Activated CD4-positive, alpha-beta T cell treated with anti-CD3 and anti-CD28 coated beads, Interleukin-2, Interleukin-6, amounts not matched to agents 100 ng/mL and 50 ng/mL, durations not matched to agents 16 hours and 8 hours (primary cell): ENCODE measurements around the gene GRIN2A.

Source experiments
- DNase-seq: peaks from one replicate; pipeline ENCODE4 v3.0.0-alpha.2; 2020

GRIN2A gene

DNA sequence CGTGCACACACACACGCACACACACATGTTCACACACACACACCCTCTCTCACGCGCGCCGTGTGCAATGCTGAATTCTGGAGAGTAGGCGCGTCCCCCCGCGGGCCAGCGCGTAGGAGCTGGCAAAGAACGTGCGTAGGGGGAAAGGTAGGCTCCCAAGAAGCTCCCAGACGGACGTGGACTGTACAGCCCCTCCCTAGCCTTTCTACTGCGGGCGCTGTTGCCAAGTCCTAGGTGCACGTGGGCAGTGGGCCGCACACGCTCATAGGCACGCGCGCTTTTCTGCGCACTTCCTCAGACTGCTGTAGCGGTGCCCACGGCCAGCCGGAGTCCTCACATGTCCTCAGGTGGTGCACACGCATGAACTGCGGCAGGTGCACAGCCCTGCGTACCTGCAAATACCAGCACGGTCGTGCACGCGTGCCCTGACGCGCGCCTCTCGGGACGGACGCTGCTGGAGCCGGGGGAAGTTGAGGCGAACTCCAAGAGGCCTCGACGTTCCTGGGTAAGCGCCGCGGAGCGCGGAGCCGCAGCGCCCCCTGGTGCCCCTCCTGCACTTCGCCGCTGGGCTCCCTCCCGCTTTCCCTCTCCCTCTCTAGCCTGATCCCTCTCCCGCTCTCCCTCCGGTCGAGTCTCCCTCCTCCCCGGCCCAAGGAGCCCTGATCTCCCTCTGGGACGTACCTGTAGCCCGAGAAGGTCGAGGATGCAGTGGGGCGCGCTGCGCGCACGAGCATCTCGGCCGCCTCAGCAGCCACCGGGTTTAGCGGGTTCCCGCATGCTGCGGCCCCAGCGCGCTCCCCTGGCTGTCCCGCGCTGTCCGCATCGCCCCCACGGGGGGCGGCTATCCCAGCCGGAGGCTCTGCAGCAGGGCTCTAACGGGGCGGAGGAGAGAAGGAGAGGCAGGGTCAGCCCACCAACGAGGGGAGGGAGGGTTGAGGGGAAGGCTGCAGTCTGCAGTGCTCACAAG is 749 bp downstream of the GRIN2A start:
- peak; percentile 59 for DNase-seq

DNA sequence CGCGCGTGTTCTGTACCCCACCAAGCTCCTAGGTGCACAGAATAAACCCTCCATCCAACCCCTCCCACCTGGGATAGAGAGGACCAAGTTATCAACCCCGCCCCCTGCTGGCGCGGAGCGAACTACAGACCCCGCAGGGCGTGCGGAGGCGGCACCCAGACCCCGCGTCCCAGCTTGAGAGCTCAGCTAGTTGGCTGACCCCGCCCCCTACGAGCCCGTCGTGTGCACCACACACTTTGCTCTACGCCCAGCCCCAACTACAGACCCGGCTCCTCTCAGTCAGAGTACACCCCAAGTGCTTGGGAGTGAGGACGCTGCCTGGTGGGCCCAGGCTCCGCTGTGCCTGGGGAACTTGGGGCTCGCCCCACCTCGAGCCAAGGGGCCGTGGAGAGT is 1.5 kb downstream of the GRIN2A start:
- peak; percentile 43 for DNase-seq

DNA sequence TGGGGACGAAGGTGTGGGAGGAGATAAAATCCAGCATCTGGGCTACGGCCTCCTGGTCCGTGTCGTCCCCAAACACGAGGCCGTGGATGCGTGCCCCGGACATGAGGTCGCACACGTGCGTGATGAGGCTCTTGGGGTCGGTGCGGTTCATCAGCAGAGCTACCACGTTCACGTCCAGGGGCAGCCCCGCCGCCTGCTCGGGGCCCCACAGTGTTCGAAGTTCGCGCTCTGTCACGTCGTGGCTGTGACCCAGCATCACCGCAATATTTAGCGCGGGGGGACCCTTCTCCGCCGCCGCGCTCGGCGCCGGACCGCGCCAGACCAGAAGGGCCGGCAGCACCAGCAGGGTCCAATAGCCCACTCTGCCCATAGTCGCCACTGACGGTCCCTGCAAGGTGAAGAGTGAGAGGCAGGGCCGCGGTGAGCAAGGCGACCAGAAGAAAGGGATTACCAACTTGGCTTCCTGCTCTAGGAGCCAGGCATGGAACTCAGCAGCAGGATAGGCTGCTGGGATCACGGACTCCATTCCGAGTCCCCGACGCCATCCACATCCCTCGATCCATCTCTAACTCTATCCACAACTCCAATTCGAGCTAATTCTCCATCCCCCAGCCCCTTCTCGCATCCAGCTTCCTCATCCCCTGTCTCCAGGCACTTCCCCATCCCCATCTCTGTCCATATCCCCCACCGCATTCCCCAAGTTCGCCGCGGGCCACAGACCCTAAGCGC is 2.0 kb downstream of the GRIN2A start:
- DNase-seq: no peak

- no peak for DNase-seq
Measured at GRCh38 chr16:10178526-10178925, 3.7 kb downstream of the GRIN2A start.

- no peak for DNase-seq
Measured at GRCh38 chr16:10178080-10178479, 4.1 kb downstream of the GRIN2A start.

DNA sequence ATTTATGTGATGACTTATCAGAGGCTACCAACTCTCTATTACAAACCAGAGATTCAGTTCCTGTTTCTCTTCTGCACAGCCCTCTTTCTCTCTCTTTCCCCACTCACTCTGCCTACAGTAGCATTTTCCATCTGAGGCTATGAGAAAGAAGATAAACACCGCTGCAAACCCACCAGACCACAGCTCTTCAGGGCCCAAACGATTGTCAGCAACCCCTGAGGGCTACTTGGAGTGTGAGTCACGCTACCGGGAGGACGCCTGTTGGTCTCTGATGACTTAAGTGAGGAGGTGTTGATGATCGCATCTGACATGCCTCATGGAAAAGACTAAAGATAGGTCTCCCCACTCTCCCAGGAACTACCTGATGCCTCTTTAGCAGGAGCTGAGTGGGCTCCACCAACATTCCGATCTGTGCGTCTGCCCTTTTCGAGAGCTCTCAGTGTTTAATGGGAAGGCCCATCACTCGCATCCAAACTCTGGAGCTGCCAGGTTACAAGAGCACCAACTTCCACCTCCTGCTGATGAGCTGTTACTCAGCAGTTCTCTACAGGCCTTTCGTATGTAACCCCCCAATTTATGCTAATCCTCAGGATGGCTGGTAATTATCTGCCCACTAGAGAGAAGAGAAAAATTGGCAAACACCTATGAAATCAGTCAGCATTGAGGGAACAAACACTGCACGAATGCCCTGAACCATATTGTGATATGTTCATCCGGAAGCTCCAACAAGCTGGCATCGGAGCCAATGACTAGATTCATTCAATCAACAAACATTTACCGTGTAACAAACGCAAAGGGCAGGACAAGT is 9.2 kb downstream of the GRIN2A start:
- no peak for DNase-seq

DNA sequence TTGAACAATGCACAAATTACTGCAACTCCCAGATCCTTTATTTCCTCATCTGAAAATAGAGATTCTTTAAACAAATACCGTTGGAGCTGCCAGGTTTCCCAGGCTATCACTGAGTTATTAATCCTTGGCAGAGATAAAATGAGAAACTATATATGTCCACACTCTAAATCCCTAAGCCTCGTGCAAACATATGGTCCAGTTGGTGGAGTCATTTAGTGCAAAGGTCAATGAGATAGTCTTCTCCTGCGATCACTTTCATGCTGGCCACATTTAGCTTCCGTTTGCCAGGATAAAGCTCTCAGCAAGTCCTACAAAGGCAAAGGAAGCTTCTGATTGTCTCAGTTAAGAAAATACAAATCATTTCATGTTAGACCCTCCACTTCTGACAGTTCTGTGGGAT is 11.0 kb downstream of the GRIN2A start:
- DNase-seq: no peak

DNA sequence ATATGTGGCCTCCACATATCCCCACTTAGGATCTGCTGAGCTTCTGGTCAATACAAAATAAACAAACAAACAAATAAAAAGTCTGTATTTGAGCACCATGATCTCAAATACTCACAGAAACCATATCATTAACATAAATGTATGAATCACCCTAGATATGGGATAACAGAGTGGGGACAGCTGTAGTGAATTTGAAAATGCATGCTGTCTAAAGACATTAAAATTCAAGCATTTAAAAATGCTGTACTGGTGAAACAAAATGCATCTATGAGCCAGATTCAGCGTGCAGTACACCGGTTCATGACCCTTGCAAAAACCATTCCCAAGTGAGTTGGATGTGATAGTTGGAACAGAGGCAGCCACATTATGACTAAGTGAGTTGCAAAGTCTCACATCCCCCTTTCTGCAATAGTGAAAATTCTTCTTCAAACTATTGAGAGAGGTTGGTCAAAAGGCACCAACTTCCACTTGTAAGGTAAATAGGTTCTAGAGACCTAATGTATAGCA is 12.3 kb downstream of the GRIN2A start:
- DNase-seq: no peak

GRCh38 chr16:10169031-10169430 is 13.2 kb downstream of the GRIN2A start:
- no peak for DNase-seq

- DNase-seq: no peak
Measured at GRCh38 chr16:10168258-10168657, 14.0 kb downstream of the GRIN2A start.

DNA sequence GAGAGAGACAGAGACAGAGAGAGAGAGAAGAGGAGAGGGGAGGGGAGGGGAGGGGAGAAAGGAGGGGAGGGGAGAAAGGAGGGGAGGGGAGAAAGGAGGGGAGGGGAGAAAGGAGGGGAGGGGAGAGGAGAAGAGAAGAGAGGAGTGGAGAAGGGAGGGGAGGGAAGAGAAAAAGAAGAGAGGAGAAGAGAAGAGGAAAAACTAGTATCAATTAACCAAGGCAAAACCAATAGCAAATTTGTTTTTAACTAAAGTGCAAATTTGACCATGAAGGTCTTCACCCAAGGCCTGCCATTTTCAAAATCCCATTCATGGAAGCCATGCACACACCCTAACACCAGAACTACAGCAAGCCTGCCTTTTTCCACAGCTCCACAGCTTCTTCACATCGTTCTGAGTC is 16.6 kb downstream of the GRIN2A start:
- DNase-seq: no peak

- DNase-seq: no peak
Measured at GRCh38 chr16:10162981-10163380, 19.2 kb downstream of the GRIN2A start.

DNA sequence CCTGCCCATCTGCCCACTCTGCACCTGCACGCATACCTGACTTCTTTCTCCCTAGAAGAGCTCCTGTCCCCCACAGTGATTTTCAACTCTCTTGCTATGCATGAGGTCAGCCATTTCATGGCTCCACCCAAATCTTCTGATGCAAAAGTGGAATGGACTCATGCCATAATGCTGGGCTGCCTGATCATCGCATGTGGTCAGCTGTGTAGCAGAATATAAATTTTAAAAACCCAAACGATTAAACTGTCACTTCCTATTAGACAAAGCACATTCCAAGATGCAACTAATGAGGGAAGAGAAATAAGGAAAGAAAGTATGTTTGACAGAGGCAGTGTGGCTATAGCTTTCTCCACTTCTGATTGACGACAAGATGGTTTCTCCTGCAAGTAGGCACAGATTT is 26.1 kb downstream of the GRIN2A start:
- DNase-seq: no peak

DNA sequence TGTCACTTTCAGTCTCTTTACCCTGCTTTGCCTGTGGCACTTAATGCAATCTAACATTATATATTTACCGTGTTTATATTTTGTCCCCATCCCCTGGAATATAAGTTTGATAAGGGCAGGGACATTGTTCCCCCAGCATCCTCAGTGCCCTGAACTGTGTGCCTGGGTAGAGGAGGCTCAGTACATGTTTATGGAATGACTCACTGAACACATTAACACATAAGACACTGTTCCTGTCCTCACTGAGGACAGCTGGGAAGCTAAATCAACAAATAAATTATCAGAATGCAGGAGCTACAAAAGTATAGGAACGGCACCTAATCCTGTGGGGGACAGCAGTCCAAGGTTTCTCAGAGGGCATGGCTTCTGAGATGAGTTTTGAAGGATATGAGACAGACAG is 27.8 kb downstream of the GRIN2A start:
- no peak for DNase-seq

DNA sequence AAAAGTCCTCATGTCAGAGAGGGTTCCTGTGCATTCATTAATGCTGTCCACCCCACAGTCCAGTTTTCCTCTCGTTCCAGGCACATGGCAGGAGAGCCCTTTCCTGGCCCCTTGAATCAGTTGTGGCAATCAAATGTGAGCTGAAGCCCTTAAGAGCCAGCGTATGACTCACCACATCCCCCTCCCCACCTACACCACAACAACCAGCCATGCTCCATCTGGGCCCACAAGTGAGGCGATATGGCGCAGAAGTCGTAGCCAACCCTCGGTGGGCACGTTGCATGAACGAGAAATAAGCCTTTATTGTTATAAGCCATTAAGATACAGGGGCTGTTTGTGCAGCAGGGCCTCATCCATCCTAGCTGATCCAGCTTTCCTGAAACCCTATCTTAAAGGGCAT is 28.2 kb downstream of the GRIN2A start:
- DNase-seq: no peak

DNA sequence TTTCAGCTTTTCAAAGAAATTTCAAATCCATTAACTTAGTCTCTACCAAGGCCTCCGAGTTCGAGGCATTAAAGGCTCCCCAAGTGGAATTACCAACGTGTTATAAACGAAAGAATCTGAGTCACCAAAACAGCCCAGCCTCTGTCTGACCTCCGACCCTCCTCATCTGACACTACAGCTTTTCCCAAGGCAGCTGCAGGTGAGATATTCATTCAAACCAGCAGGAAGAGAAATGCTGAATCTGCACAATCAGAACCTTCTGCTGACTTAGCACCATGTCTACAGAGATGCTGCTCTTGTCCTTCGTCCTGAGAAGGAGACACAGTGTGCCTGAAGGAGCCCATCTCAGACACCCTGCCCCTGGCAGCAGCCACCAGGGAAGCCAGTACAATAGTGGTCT is 30.5 kb downstream of the GRIN2A start:
- no peak for DNase-seq

GRCh38 chr16:10150906-10151305 is 31.3 kb downstream of the GRIN2A start:
- no peak for DNase-seq

- DNase-seq: no peak
Measured at GRCh38 chr16:10145542-10146035, 36.6 kb downstream of the GRIN2A start.

- no peak for DNase-seq
Measured at GRCh38 chr16:10141671-10142070, 40.6 kb downstream of the GRIN2A start.

GRCh38 chr16:10138881-10139280 is 43.3 kb downstream of the GRIN2A start:
- DNase-seq: no peak

DNA sequence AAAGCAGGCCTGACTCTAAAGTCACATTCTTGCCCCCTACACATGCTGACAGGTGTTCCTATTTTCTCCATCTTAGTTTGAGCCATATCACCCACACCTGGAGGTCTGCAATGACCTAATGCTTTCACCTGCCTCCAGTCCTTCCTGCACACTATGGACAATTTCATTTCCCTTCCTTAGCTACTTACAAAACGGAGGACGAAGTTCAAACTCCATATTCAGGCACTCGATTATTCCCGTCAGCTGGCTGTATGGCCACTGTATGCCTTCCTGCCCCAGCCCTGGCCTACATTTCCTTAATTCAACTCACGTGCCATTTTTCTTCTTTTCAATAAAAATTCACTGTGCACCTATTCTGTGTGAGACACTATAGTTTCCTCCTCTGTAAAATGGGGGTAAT is 44.9 kb downstream of the GRIN2A start:
- DNase-seq: no peak

GRCh38 chr16:10136916-10137315 is 45.3 kb downstream of the GRIN2A start:
- DNase-seq: no peak

DNA sequence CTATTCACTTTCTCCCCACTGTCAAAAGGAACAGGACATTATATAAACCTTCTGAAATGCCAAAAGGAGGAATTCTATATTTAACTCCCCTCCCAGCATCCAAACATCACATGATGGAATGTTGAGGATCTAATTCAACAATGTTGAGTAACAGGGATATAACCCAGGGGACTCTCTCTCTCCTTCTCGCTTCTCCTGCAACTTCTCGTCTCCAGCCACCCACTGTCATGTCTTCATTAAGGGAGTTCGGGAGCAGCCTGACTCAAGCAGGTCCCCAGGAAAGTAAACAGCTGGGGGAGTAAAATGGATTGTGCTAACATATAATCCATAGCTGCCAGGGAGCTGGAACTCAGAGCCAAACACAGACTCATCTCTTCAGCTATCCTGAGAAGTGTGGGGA is 51.7 kb downstream of the GRIN2A start:
- no peak for DNase-seq
